GM18507 (cell line): ENCODE data around the gene ZNF331.

Source experiments
- DNase-seq: peaks from one replicate; pipeline ENCODE4 v3.0.0; 2011; ENCODE audit warnings: low read depth; ENCODE audit not compliant: insufficient read length; ENCODE audit errors: extremely low spot score
- FAIRE-seq: peaks from 2 replicates; lab custom pipeline; 2011; peaks lifted over from hg19 to GRCh38; lab: Jason Lieb, UNC

ZNF331 gene

DNA sequence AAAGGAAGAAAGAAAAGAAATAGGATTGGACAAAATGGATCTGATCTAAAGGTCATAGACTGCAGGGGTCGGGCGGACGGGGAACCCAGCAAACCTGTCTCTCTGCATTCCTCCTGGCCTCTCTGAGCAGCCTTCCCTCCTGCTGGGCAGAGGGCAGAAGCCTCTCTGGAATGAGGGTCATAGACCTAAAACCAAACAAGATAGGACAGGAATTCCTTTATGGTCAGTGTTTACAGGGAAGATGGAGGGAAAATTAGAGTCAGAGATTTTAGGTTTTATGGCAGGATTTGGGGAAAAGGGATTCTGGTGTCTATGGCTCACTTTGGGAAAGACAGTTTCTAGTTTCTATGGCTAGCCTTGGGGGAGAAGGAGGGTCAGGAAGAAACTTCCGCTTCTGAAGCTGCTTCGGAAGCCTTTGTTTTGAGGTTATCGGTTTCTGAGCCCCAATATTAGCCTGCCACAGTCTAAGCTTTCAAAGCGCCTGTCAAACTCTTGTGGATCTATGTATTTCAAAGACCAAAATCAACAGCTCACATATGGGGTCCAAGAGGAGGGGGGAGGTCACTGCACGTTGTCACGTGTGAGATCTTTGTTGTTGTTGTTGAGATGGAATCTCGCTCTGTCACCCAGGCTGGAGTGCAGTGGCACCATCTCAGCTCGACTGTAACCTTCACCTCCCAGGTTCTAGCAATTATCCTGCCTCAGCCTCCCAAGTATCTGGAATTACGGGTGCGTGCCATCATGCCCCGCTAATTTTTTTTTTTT, 75.0 kb downstream of the ZNF331 start:
- DNase-seq (no peak), FAIRE-seq (no peak)

- FAIRE-seq (no peak), DNase-seq (no peak)
These were observed 84.2 kb downstream of the ZNF331 start for GRCh38 chr19:53621885-53622740.

GRCh38 chr19:53624771-53625545, 87.0 kb downstream of the ZNF331 start:
- FAIRE-seq (no peak), DNase-seq (no peak)

GRCh38 chr19:53626486-53626885, 88.5 kb downstream of the ZNF331 start:
- DNase-seq = no peak
- FAIRE-seq = no peak

DNA sequence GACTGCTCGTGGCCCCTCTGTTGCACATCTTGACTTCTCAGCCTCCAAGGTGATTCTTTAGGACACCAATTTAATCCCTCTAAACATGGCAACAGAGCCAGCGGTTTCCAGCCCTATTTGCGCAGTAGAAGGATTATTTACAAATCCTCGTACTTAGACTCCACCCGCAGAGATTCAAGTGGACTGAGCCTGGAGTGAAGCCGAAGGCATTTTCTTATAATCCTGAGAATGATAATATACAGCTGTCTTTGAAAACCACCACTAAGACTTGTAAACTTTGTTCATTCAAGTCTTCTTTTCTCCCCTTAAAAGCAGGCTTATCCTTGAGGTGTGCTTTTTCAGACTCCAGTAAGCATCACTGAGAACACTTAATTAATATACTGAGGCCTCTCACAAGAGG, 89.0 kb downstream of the ZNF331 start:
- FAIRE-seq (no peak), DNase-seq (no peak)
